ENCODE results near the gene ANKRD17.
A peak's percentile ranks its signal among the peaks of the same experiment; 100 is the strongest.

Gene ANKRD17

DNA sequence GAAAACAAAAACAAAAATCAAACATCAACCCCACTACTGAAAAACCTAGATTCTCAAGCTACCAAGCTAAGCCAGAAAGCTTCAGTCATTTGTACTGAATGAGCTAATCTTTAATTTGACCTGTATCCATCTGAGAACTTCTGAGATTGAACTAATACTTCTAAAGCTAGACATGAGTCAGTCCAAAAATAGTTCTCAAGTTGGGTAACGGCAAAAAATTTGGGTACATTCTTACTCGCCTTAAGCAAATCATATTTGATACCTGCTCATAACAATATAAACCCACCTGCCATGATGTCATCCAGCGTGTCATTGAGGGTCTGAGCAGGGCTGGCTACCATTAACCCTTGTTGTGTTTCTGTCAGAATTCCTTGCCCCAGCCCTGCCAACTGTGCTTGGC, 119.4 kb downstream of the ANKRD17 start:
- TF ChIP-seq GATA3 (IDR thresholded peaks at IDR 0.05; ENCODE audit: low read depth, low read length) (no peak), GATA2 (IDR thresholded peaks at IDR 0.05; ENCODE audit: low read depth, low read length) (no peak)

DNA sequence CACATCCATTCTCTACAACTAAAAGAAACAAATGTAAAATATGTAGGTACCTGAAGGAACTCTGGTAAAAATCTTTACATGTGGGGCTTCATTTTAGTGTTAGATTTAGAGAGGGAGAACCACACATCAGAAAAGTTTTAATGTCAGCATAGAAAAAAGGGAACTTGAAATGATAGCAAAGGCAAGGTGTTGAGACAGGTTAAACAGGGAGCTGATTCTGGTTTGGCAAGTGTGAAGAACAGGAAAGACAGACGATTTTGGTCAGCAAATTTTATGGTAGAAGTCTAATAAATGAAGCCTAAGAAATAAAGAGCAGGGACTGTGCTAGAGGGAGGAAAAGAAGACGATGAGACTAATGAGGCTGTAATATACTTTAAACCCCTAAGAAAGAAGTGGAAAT, 121.5 kb downstream of the ANKRD17 start:
- TF ChIP-seq GATA2 (IDR thresholded peaks at IDR 0.05; ENCODE audit: low read depth, low read length) (no peak), GATA3 (IDR thresholded peaks at IDR 0.05; ENCODE audit: low read depth, low read length) (no peak)

DNA sequence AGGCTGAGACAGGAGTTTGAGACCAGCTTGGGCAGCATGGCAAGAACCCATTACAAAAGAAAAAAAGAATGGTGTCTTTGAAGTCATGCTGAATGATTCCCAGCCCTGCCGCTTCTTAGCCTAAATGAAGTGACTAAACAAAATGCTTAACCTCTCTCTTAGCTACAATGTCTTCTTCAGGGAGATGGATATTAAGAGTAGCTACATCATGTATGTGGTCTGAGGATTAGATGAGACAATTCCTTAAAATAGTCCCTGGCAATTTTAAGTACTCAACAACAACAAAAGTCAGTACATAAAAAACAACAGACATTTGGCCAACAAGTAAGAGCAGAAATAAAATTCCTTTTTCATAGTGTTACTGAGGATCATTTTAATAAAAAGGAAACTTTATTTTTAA, 124.8 kb downstream of the ANKRD17 start:
- no peak for TF ChIP-seq GATA3 (IDR thresholded peaks at IDR 0.05; ENCODE audit: low read depth, low read length)

DNA sequence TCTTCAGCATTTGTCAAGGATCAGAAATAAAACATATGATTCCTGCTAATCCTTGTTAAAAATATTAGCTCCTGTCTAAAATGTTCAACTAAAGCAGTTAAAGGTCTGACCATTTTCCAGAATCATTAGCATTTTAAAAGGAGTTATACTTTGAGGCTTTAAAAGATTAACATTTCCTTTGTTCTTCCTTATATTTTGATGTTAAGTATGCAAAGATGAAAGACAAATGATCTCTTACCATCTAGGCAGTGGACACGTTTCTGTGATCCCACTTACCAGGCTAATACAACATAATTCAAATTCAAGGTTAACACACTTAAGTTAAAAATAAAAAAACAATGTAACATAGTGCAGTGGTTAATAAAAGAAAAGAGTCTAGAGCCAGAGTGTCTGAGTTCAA, 127.3 kb downstream of the ANKRD17 start:
- TF ChIP-seq GATA3 (IDR thresholded peaks at IDR 0.05; ENCODE audit: low read depth, low read length) (no peak), GATA2 (IDR thresholded peaks at IDR 0.05; ENCODE audit: low read depth, low read length) (no peak)

DNA sequence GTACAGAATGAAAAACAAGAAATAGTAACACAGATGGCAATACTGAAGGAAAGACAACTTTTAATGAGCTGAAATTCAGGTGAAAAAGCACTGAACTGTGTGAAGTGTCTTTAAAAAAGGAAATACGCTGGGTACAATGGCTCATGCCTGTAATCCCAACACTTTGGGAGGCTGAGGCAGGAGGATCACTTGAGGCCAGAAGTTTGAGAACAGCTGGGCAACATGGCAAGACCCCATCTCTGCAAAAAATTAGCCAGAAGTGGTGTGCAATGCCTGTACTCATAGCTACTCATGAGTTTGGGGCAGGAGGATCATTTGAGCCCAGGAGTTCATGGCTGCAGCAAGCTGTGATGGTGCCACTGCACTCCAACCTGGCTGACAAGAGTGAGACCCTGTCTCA, 129.3 kb downstream of the ANKRD17 start:
- no peak for TF ChIP-seq GATA3 (IDR thresholded peaks at IDR 0.05; ENCODE audit: low read depth, low read length)
- no peak for TF ChIP-seq GATA2 (IDR thresholded peaks at IDR 0.05; ENCODE audit: low read depth, low read length)

DNA sequence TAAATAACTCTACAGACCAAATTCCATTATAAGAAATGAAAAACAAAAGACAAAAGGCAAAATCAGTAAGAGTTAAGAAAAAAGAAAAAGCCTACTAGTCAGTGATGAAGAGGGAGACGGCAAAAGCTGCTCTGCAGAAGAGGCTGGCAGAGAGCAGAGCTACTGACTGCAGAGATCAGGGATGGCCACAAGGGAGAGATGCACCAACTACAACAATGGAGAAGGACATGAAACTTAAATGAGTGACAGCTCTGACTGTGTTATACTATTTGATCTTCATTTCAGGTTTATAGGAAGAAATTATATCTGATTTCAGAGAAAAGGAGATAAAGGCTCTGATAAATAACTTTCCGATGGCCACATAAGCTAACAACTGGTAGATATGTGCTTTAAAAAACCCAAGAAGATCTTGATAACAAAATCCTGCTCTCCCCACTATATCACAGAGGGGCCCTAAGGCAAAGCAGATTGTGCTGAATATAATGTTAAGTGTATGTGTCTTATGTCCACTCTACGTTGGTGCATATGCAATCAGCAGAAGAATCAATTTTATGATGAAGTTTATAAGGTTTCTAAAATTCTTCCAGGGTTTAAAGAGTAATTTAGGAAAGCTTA, 130.7 kb downstream of the ANKRD17 start:
- peak; percentile 17; the same call in 1 of the 2 replicates for TF ChIP-seq GATA2 (IDR thresholded peaks at IDR 0.05; ENCODE audit: low read depth, low read length)
- TF ChIP-seq GATA3 (IDR thresholded peaks at IDR 0.05; ENCODE audit: low read depth, low read length), result no peak

DNA sequence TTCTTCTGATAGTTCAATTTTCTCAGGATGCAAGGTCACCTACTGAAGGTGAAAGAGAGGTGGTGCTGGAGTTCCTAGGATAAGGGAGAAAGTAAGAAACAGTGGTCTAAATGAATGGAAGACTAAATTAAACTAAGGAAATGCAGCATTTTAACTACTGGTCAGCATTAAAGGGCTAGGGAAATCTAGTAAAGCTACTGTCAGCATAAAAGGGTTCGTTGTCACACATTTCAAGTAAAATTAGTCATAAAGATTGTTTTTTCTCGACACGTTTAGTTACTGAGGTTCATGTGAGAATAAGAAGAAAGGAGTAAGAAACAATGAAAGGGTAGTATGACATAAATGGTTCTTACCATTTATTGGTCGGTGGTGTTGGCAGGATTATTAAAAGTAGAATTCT, 149.1 kb downstream of the ANKRD17 start:
- TF ChIP-seq GATA3 (IDR thresholded peaks at IDR 0.05; ENCODE audit: low read depth, low read length) (no peak), GATA2 (IDR thresholded peaks at IDR 0.05; ENCODE audit: low read depth, low read length) (no peak)

DNA sequence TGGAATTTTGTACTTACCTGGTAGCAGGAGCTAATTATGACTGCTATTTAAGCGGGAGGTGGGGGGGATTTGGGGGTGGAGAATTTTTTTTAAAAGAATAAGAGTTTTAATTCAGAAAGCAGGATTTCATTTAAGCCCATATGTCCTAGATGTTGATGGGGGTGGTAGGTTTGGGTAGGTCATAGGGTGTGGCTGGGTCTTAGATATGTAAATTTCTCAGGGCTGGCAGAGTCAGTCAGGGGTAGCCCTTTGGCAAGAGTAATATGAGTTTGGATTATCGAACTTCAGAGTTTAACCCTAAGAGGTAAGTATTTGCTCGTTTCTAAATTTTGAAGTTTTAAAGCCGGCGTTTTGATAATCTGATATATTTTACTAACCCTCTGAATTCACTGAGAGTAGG, 153.9 kb downstream of the ANKRD17 start:
- TF ChIP-seq GATA3 (IDR thresholded peaks at IDR 0.05; ENCODE audit: low read depth, low read length), result no peak
- no peak for TF ChIP-seq GATA2 (IDR thresholded peaks at IDR 0.05; ENCODE audit: low read depth, low read length)

DNA sequence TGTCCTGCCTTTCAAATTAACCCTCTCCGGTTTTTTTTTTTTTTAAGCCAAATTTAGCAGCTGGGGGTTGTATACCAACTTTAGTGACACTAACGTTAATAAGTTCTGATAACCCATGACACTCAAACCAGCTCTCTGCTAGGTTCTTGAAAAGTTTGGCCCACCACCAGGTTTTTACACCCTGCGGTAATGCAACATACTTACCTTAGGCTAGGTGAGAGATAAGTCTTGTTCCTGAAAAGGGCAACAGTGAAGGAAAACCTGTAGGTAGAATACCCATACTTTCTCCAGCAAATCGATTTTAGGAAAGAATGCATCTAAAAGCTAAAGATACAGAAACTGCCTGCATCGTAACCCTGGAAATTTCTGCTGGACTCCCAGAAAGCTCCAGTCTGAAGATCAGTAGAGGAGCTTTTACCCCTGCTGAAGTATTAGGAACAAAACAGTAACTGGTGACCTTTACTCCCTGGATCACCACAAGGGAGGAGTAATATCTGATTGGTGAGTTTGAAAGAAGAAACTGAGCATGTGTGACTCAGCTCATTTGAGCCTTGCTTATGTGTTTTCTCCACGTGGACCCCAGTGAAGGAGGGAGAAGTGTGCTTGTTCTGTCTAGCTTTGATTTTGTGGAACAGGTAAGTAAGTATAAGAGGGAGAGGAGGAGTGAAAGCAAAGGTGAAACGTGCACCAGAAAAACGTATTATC, 154.6 kb downstream of the ANKRD17 start:
- TF ChIP-seq GATA3 (IDR thresholded peaks at IDR 0.05; ENCODE audit: low read depth, low read length) (no peak), GATA2 (IDR thresholded peaks at IDR 0.05; ENCODE audit: low read depth, low read length) (no peak)

DNA sequence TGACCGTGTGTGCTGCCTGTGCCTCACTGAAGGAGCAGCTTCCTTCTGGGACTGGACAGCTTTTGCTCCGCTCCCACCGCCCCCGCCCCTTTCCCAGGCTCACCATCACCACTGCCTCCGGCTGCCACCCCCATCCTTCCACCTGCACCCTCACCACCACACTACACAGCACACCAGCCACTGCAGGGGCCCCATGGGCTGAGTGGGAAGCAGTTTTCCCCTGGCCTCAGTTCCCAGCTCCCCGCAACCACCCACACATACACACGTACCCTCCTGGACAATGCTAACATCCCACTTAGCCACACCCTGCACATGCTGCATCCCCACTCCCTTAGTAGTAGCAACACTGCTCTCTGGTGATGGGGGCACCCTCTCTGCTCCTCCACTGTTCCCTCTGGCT, 159.5 kb downstream of the ANKRD17 start:
- TF ChIP-seq GATA2 (IDR thresholded peaks at IDR 0.05; ENCODE audit: low read depth, low read length) (no peak), GATA3 (IDR thresholded peaks at IDR 0.05; ENCODE audit: low read depth, low read length) (no peak)

DNA sequence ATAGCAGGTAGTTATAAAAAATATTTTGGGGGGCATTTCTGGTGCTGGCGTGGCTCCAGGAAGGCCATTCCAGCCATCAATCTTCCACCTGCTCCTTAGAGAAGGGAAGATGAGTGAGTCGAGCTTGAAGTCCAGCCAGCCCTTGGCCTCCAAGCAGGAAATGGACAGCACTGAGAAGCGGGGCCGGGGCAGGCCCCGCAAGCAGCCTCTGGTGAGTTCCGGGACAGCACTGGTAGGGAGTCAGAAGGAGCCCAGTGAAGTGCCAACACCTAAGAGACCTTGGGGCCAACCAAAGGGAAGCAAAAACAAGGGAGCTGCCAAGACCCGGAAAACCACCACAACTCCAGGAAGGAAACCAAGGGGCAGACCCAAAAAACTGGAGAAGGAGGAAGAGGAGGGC, 159.9 kb downstream of the ANKRD17 start:
- no peak for TF ChIP-seq GATA3 (IDR thresholded peaks at IDR 0.05; ENCODE audit: low read depth, low read length)
- TF ChIP-seq GATA2 (IDR thresholded peaks at IDR 0.05; ENCODE audit: low read depth, low read length), result no peak

DNA sequence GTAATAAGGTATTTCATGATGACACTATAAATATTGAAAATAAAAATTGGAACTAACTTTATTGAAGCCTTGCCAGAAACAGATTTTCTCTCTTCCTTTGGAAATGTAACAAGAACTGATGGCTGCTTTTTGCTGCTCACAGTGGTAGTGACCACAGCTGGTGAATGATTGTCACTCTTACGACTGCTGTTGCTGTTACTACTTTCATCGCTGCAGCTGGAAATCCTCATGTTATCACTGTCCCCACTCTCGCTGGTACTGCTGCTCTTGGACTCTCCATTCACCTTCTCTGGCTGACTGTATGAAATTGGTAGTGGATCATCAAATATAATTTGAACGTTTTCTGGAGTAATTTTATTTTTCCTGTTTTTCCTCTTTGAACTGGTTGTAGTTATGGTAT, 160.6 kb downstream of the ANKRD17 start:
- no peak for TF ChIP-seq GATA2 (IDR thresholded peaks at IDR 0.05; ENCODE audit: low read depth, low read length)
- TF ChIP-seq GATA3 (IDR thresholded peaks at IDR 0.05; ENCODE audit: low read depth, low read length), result no peak

DNA sequence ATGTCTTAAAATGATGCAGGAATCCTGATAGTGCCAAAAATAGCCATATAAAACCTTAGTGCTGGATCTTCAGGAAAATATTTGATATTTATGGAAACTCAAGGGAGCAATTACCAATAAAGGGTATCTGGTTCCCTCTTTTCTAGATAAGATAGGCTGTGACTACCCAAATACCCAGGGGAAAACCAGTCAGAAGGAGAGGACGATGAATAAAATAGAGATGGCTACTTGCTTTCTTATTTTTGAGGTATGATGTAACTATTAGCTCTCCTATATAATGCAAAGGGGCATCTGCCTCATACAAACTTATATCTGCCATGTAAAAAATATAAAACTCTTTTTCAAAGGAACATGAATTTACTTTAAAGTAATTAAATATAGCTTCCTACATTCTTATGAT, 165.7 kb downstream of the ANKRD17 start:
- TF ChIP-seq GATA2 (IDR thresholded peaks at IDR 0.05; ENCODE audit: low read depth, low read length) (no peak), GATA3 (IDR thresholded peaks at IDR 0.05; ENCODE audit: low read depth, low read length) (no peak)

DNA sequence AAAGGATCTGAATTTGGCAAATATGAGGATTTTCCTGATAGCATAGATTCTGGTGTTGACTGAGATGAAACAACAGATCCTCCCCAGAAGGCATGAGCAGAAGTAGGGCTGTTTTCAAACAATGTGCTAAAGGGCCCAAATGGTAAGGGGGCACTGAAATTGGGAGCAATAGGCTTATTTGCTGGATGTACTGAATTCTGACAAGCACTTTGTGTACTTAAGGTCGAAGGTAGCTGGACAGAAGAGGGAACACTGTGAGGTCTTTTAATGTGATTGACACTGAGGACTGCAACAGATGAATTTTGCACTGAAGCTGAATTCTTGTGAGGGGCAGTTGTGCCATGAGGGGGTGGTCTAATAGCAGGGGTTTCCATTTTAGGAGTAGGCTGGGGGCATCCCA, 167.9 kb downstream of the ANKRD17 start:
- TF ChIP-seq GATA2 (IDR thresholded peaks at IDR 0.05; ENCODE audit: low read depth, low read length), result no peak
- no peak for TF ChIP-seq GATA3 (IDR thresholded peaks at IDR 0.05; ENCODE audit: low read depth, low read length)

DNA sequence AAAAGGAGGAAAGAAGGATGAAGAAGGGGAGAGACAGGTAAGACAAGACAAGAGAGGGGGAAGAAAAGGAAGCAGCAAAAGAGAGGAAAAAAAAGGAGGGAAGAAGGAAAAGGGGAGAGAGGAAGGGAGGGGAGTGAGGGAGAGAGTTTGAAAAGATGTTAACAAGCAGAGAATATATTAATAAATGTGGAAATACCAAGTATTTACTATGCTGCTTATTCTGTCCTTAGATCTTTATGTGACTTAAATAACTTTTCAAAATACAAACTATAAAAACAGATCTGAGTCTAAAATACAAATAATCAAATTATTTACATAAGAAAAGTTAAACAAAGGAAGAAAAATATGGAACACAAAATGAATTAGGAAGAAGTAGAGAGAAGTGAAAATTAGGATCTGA, 170.7 kb downstream of the ANKRD17 start:
- TF ChIP-seq GATA3 (IDR thresholded peaks at IDR 0.05; ENCODE audit: low read depth, low read length) (no peak), GATA2 (IDR thresholded peaks at IDR 0.05; ENCODE audit: low read depth, low read length) (no peak)

Data from SH-SY5Y (cell line).